Epithelial cell of proximal tubule (primary cell): Measurements from ENCODE around the gene CTNNBL1. TPM values are rescaled to one million over a fixed set of nuclear protein-coding genes. Genes with fewer than 3 reads are reported as not detected.
A peak's percentile ranks its signal among the peaks of the same experiment; 100 is the strongest.
"Not testable (repeated sequence)": the region's sequence is repeated elsewhere in the genome, so short reads cannot be mapped to it uniquely, and the experiment has no call there.

Experiments
- DNase-seq: peaks from one replicate; pipeline ENCODE4 v3.0.0-alpha.2; 2011; ENCODE audit warnings: low read depth
- H3K4me3 ChIP-seq: 2 replicates; pipeline ENCODE4 v1.5.1; 2011; ENCODE audit warnings: low read depth, mild to moderate bottlenecking, low read length
- CTCF ChIP-seq: conservative IDR thresholded peaks from 2 replicates; pipeline ENCODE4 v1.5.1; 2012; ENCODE audit warnings: low read depth, mild to moderate bottlenecking, low read length
- total RNA-seq: library from RNA; depleted of rRNA; stranded (reverse); fragments of >200 nt; gene quantifications from 2 replicates; pipeline ENCODE4 v1.2.3, GENCODE V29; 2015

CTNNBL1 gene
- total RNA-seq, 1 donor from 2014 or later: 25.6 TPM

DNA sequence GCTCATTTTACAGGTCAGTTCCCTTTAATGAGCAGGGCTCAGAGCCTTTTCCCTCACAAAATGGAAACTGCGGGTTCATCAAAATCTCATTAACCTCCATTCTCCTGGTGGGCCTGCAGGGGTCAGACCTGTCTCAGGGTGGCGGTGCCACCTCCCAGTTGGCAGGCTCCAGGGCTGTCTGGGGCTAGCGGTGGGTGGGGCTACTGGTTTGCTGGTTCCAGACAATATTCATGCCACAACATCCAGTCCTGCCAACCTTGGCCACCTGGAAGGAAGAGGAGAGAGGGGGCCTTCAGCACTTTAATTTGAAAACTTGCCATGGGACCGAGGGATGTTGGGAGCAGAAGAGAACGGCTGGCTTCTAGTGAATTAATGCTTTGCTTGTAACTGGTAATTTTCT is 41.9 kb upstream of the CTNNBL1 start:
- DNase-seq: no peak
- peak; percentile 56 for TF ChIP-seq CTCF
- no peak overlapping the region for H3K4me3 ChIP-seq

DNA sequence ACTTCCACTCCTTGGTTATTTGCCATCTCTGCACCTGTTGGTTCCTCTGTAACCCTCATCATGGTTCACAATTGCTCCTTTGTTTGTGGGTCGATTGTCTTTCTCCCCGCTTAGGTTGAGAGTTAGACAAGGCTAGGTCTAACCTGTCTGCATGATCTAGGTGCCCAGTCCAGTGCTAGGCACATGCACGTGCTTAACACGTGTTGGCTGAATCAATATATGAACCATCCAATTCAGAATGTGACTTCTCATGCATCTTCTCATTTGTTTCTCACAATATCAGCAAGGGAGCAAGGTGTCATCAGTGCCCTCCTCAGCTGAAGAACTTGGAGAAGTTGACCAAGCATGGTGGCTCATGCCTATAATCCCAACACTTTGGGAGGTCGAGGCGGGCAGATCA is 36.9 kb upstream of the CTNNBL1 start:
- no peak overlapping the region for H3K4me3 ChIP-seq
- TF ChIP-seq CTCF: no peak
- DNase-seq: no peak

DNA sequence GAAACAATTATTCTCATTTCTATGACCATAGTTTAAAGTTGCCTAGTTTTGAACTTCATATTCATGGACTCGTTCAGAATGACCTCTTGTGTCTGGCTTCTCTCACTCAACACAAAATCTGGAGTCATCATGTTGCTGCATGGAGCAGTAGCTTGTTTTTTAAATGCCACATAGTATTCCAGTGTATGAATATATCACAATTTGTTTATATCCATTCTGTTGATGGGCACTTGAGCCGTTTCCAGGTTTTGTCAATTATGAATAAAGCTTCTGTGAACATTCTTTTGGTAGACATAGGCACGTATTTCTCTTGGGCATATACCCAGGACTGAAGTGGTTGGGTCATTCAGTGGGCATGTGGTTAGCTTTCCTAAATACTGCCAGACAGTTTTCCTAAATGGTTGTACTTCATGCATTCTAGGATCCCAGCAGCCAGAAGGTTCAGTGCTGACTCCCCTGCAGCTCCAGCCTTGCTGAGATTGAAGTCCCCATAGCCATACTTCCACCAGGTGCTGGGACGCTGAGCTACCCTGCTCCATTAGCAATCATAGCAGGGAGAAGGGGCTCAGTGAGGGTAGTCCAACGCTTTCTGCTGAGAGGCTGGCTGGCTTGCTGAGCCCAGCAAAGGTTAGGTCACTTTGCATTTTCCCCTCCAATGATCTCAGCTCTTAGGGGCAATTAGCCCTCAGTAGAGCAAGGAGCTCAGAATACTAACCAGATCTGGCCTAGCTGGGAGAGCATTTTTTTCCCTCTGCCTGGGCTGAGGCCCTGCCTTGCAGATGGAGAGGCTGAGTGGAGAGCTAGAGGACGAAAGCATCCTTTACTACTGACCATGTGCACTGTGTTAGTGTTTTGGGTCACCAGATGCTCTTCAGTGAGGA is 35.7 kb upstream of the CTNNBL1 start:
- no peak overlapping the region for H3K4me3 ChIP-seq
- TF ChIP-seq CTCF: no peak
- no peak for DNase-seq

DNA sequence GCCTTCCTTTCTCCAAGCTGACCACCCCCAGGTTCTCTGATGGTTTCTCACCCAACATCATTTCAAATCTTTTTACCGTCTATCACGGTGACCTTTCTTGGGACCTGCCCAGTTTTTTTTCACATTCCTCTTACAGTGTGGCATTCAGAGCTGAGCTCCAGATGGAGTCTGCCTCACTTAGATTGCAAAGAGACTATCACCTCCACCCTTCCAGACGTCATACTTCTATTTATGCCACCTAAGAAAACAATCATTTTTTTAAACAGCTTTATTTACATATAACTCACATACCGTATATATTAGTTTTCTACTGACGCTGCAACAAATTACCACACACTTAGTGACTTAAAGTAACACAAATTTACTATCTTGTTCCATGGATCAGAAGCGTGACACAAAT is 32.3 kb upstream of the CTNNBL1 start:
- DNase-seq: no peak
- no peak overlapping the region for H3K4me3 ChIP-seq
- TF ChIP-seq CTCF: no peak

GRCh38 chr20:37662308-37662707 is 31.5 kb upstream of the CTNNBL1 start:
- no peak for TF ChIP-seq CTCF
- H3K4me3 ChIP-seq: no peak overlapping the region
- no peak for DNase-seq

- DNase-seq, H3K4me3 ChIP-seq: not testable (repeated sequence)
Measured at GRCh38 chr20:37664595-37664994, 29.2 kb upstream of the CTNNBL1 start.

DNA sequence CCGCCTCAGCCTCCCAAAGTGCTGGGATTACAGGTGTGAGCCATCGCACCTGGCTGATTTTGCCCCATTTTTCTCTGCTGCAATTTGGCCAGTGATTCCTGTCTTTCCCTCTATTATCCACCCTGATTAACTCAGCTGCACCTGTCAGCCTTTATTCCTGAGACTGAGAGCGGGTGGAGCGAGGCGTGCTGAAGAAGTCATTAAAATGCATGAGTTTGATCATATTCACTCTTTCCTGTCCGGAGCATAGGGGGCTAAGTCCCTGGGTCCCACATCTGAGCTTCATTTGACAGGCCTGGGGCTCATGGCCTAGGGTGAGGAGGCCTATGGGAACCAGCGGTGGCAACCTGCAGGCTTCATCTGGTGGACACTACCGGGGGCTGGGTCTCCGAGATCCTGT is 25.7 kb upstream of the CTNNBL1 start:
- no peak for DNase-seq
- no peak overlapping the region for H3K4me3 ChIP-seq
- no peak for TF ChIP-seq CTCF
